Upper lobe of right lung (tissue), 1 donor: ENCODE data around the gene ZNF529. TPM values are rescaled to one million over a fixed set of nuclear protein-coding genes. Genes with fewer than 3 reads are reported as not detected.

ENCODE experiments used
- ATAC-seq: fragments of 200-7000 bp; cut with Tn5 transposase; one replicate; pipeline ENCODE4 v1.9.1; 2020; ENCODE audit warnings: mild to moderate bottlenecking, moderate library complexity
- DNase-seq: peaks from one replicate; pipeline ENCODE4 v3.0.0-alpha.2; 2020
- H3K27ac ChIP-seq: fragments of 200-600 bp; one replicate; pipeline ENCODE4 v1.8.0; 2022
- H3K27me3 ChIP-seq: fragments of 200-600 bp; one replicate; pipeline ENCODE4 v1.8.0; 2022; ENCODE audit warnings: mild to moderate bottlenecking
- H3K36me3 ChIP-seq: fragments of 200-600 bp; one replicate; pipeline ENCODE4 v1.8.0; 2022
- H3K4me1 ChIP-seq: fragments of 200-600 bp; one replicate; pipeline ENCODE4 v1.8.0; 2022
- H3K4me3 ChIP-seq: fragments of 200-600 bp; one replicate; pipeline ENCODE4 v1.8.0; 2022; ENCODE audit warnings: mild to moderate bottlenecking
- H3K9me3 ChIP-seq: fragments of 200-600 bp; one replicate; pipeline ENCODE4 v1.8.0; 2022
- CTCF ChIP-seq: fragments of 200-600 bp; IDR thresholded peaks from one replicate; pipeline ENCODE4 v1.8.0; 2022; ENCODE audit warnings: antibody characterized with exemption
- intact Hi-C: fragments of 100-400 bp; cut with DNase I; formaldehyde crosslinking; loops from one replicate; pipeline ENCODE4 v1.11.0; 2022
- total RNA-seq: library from RNA; stranded (reverse); fragmentation: NEBNext Ultra II Directional; extraction: Animal tissue kit (Norgen Biotek cat#: 25700); gene quantifications from one replicate; pipeline ENCODE4 v1.2.1, GENCODE V29; 2021
- donor health status: DM: no; HTN: yes; CAD: no; lungs with severe emphysema.

The ZNF529 gene
- total RNA-seq, 1 donor from 2014 or later = 8.4 TPM

- no peaks in the 10 kb centered on the region for H3K27me3 ChIP-seq
- H3K4me3 ChIP-seq = no peak overlapping the region
- DNase-seq (no peak), ATAC-seq (no peak)
- intact Hi-C loops = no loop called here
- no peaks in the 10 kb centered on the region for H3K4me1 ChIP-seq
- no peaks in the 10 kb centered on the region for H3K36me3 ChIP-seq
- no peak for TF ChIP-seq CTCF
- peaks cover 21% of the 10 kb centered on the region for H3K9me3 ChIP-seq
- no peak overlapping the region for H3K27ac ChIP-seq
Measured at GRCh38 chr19:36497001-36497400, 76.1 kb downstream of the ZNF529 start.

Other genes starting within 250 kb of the ZNF529 start
- gene ZFP14, start 194.1 kb downstream of the ZNF529 start, total RNA-seq = 6.9 TPM
- gene ZFP82, start 154.6 kb downstream of the ZNF529 start, total RNA-seq = 5.4 TPM
- gene ZNF566, start 83.7 kb downstream of the ZNF529 start, total RNA-seq = 12.0 TPM
- gene ZNF260, start 45.0 kb downstream of the ZNF529 start, total RNA-seq = 10.5 TPM
- 4.9 TPM for gene ZNF382, start 32.0 kb upstream of the ZNF529 start, total RNA-seq
- 7.1 TPM for gene ZNF461, start 93.5 kb upstream of the ZNF529 start, total RNA-seq
- gene ZNF567, start 114.3 kb upstream of the ZNF529 start, total RNA-seq = 7.7 TPM
- gene ZNF850, start 199.5 kb upstream of the ZNF529 start, total RNA-seq = 2.8 TPM